IMR-90 (cell line): ENCODE data around the gene SH3RF3. TPM values are rescaled to one million over a fixed set of nuclear protein-coding genes. Genes with fewer than 3 reads are reported as not detected.

Experiments used
- ATAC-seq: fragments of 200-7000 bp; cut with Tn5 transposase; 2 replicates; pipeline ENCODE4 v1.9.1; 2020; ENCODE audit warnings: low read depth, mild to moderate bottlenecking, moderate library complexity
- BruUV-seq: library from RNA; stranded (reverse); fragments of 400-500 nt; replicated peaks from 2 replicates; lab custom pipeline; 2021; lab: Mats Ljungman, UMichigan
- CTCF ChIA-PET: fragments of 300-600 bp; formaldehyde crosslinking; extraction: SDS; loops from one replicate; lab custom pipeline; 2021; ENCODE audit warnings: antibody characterized with exemption; lab: Yijun Ruan, JAX
- POLR2A ChIA-PET: fragments of 300-600 bp; sonication (Branson Sonifier 250); formaldehyde crosslinking; loops from one replicate; lab custom pipeline; 2022; ENCODE audit warnings: antibody characterized with exemption; ENCODE audit not compliant: unreplicated experiment; lab: Charles Lee
- DNase-seq: peaks from one replicate; pipeline ENCODE4 v3.0.0; 2013
- H2AFZ ChIP-seq: replicated peaks from 2 replicates; pipeline ENCODE3; 2013; ENCODE audit warnings: low read length, mild to moderate bottlenecking; ENCODE audit not compliant: poor library complexity
- H2AK5ac ChIP-seq: 2 replicates; pipeline ENCODE4 v1.6.1; 2013; ENCODE audit warnings: low read depth, low read length, inconsistent platforms
- H2AK9ac ChIP-seq: replicated peaks from 2 replicates; pipeline ENCODE3; 2013; ENCODE audit warnings: mild to moderate bottlenecking, low read depth, low read length, moderate library complexity; ENCODE audit not compliant: poor library complexity
- H2BK120ac ChIP-seq: 2 replicates; pipeline ENCODE4 v1.6.1; 2013; ENCODE audit warnings: low read depth, low read length, inconsistent platforms
- H2BK15ac ChIP-seq: 3 replicates; pipeline ENCODE4 v1.6.1; 2013; ENCODE audit warnings: low read depth, low read length, inconsistent platforms
- H2BK20ac ChIP-seq: 2 replicates; pipeline ENCODE4 v1.6.1; 2013; ENCODE audit warnings: low read depth, mild to moderate bottlenecking, inconsistent platforms, low read length, moderate library complexity
- H2BK5ac ChIP-seq: 2 replicates; pipeline ENCODE4 v1.6.1; 2013; ENCODE audit warnings: mild to moderate bottlenecking, low read depth, low read length, inconsistent platforms; ENCODE audit not compliant: poor library complexity, severe bottlenecking
- H3K14ac ChIP-seq: replicated peaks from 2 replicates; pipeline ENCODE4 v1.6.1; 2013; ENCODE audit warnings: low read depth, low read length, inconsistent platforms
- H3K18ac ChIP-seq: 2 replicates; pipeline ENCODE4 v1.6.1; 2013; ENCODE audit warnings: low read depth, low read length, control low read depth
- H3K23ac ChIP-seq: 2 replicates; pipeline ENCODE4 v1.6.1; 2013; ENCODE audit warnings: low read depth, low read length, inconsistent platforms
- H3K27ac ChIP-seq: 2 replicates; pipeline ENCODE4 v1.5.1; 2013; ENCODE audit warnings: mild to moderate bottlenecking, control low read depth, low read length; ENCODE audit not compliant: insufficient read depth
- H3K27me3 ChIP-seq: 2 replicates; pipeline ENCODE4 v1.6.1; 2013; ENCODE audit warnings: low read length; ENCODE audit not compliant: control insufficient read depth, insufficient read depth
- H3K36me3 ChIP-seq: 2 replicates; pipeline ENCODE4 v1.6.1; 2013; ENCODE audit warnings: low read length, mixed read lengths; ENCODE audit not compliant: control insufficient read depth, insufficient read depth
- H3K4ac ChIP-seq: 2 replicates; pipeline ENCODE4 v1.6.1; 2013; ENCODE audit warnings: low read depth, low read length, inconsistent platforms
- H3K4me1 ChIP-seq: 2 replicates; pipeline ENCODE4 v1.6.1; 2013; ENCODE audit warnings: low read length, mixed read lengths; ENCODE audit not compliant: control insufficient read depth, insufficient read depth
- H3K4me2 ChIP-seq: 2 replicates; pipeline ENCODE4 v1.6.1; 2013; ENCODE audit warnings: low read depth, mild to moderate bottlenecking, control low read depth, low read length, moderate library complexity
- H3K4me3 ChIP-seq: 2 replicates; pipeline ENCODE4 v1.5.1; 2013; ENCODE audit warnings: low read depth, mild to moderate bottlenecking, control low read depth, low read length, moderate library complexity; ENCODE audit not compliant: insufficient read depth
- H3K56ac ChIP-seq: 2 replicates; pipeline ENCODE4 v1.6.1; 2013; ENCODE audit warnings: low read length, inconsistent platforms; ENCODE audit not compliant: insufficient read depth; ENCODE audit errors: extremely low read depth
- H3K79me1 ChIP-seq, 2 experiments: 2 replicates each; pipeline ENCODE4 v1.6.1; 2013; ENCODE audit warnings: low read length in 2 of 2, inconsistent platforms in 1 of 2, low read depth in 1 of 2
- H3K9ac ChIP-seq: 2 replicates; pipeline ENCODE4 v1.6.1; 2013; ENCODE audit warnings: low read depth, low read length, control low read depth
- H3K9me1 ChIP-seq: 2 replicates; pipeline ENCODE4 v1.6.1; 2013; ENCODE audit warnings: low read length, inconsistent platforms; ENCODE audit not compliant: insufficient read depth
- H3K9me3 ChIP-seq: 2 replicates; pipeline ENCODE4 v1.6.1; 2013; ENCODE audit warnings: low read length; ENCODE audit not compliant: control insufficient read depth, insufficient read depth
- H4K20me1 ChIP-seq: 2 replicates; pipeline ENCODE4 v1.6.1; 2013; ENCODE audit warnings: low read length, inconsistent platforms; ENCODE audit not compliant: insufficient read depth
- H4K5ac ChIP-seq: 2 replicates; pipeline ENCODE4 v1.6.1; 2013; ENCODE audit warnings: mild to moderate bottlenecking, low read depth, low read length, control low read depth
- H4K8ac ChIP-seq, 2 experiments: 2 replicates each; pipeline ENCODE4 v1.6.1; 2013; ENCODE audit warnings: low read depth in 2 of 2, low read length in 2 of 2, control low read depth in 1 of 2, inconsistent platforms in 1 of 2
- H4K91ac ChIP-seq: 2 replicates; pipeline ENCODE4 v1.6.1; 2013; ENCODE audit warnings: low read depth, low read length, inconsistent platforms; ENCODE audit not compliant: insufficient read depth
- BHLHE40 ChIP-seq: fragments of 150-350 bp; IDR thresholded peaks from 2 replicates; pipeline ENCODE4 v1.6.1; 2016; ENCODE audit warnings: mild to moderate bottlenecking, low read depth, low read length
- CEBPB ChIP-seq: IDR thresholded peaks from 2 replicates; pipeline ENCODE4 v1.6.1; 2012; ENCODE audit warnings: low read depth, low read length, improper control_type of control experiment
- CHD1 ChIP-seq: IDR thresholded peaks from 2 replicates; pipeline ENCODE4 v1.6.1; 2012; ENCODE audit warnings: low read depth, low read length, improper control_type of control experiment
- CTCF ChIP-seq: conservative IDR thresholded peaks from 2 replicates; pipeline ENCODE4 v1.5.1; 2012; ENCODE audit warnings: mild to moderate bottlenecking, low read depth, low read length, improper control_type of control experiment
- ELK1 ChIP-seq: fragments of 150-350 bp; IDR thresholded peaks from 2 replicates; pipeline ENCODE4 v1.6.1; 2016; ENCODE audit warnings: low read depth, mild to moderate bottlenecking, low read length, moderate library complexity, borderline replicate concordance
- FOS ChIP-seq: fragments of 150-350 bp; IDR thresholded peaks from 2 replicates; pipeline ENCODE4 v1.6.1; 2016; ENCODE audit warnings: low read depth, low read length
- MAFK ChIP-seq: IDR thresholded peaks from 2 replicates; pipeline ENCODE4 v1.6.1; 2012; ENCODE audit warnings: low read depth, low read length, improper control_type of control experiment
- MAZ ChIP-seq: IDR thresholded peaks from 2 replicates; pipeline ENCODE4 v1.6.1; 2012; ENCODE audit warnings: low read depth, mild to moderate bottlenecking, low read length, improper control_type of control experiment, moderate library complexity, borderline replicate concordance
- MXI1 ChIP-seq: IDR thresholded peaks from 2 replicates; pipeline ENCODE4 v1.6.1; 2012; ENCODE audit warnings: low read depth, mild to moderate bottlenecking, low read length, moderate library complexity, borderline replicate concordance
- NFE2L2 ChIP-seq: fragments of 150-350 bp; IDR thresholded peaks from 2 replicates; pipeline ENCODE4 v1.6.1; 2016; ENCODE audit warnings: low read depth, mild to moderate bottlenecking, low read length
- POLR2A ChIP-seq: IDR thresholded peaks from 2 replicates; pipeline ENCODE4 v1.6.1; 2012; ENCODE audit warnings: mild to moderate bottlenecking, low read depth, low read length
- RAD21 ChIP-seq: IDR thresholded peaks from 2 replicates; pipeline ENCODE4 v1.6.1; 2012; ENCODE audit warnings: low read length, improper control_type of control experiment
- RCOR1 ChIP-seq: IDR thresholded peaks from 2 replicates; pipeline ENCODE4 v1.6.1; 2012; ENCODE audit warnings: mild to moderate bottlenecking, low read length, improper control_type of control experiment; ENCODE audit not compliant: insufficient replicate concordance
- RFX5 ChIP-seq: IDR thresholded peaks from 2 replicates; pipeline ENCODE4 v1.8.0; 2012; ENCODE audit warnings: low read depth, mild to moderate bottlenecking, low read length, moderate library complexity
- SMC3 ChIP-seq: fragments of 150-350 bp; IDR thresholded peaks from 2 replicates; pipeline ENCODE4 v1.6.1; 2016; ENCODE audit warnings: low read depth, mild to moderate bottlenecking, antibody characterized with exemption, low read length, moderate library complexity
- dilution Hi-C: fragments of 300-500 bp; cut with HindIII; formaldehyde crosslinking; loops from one replicate; pipeline ENCODE4 v1.14.3; 2018; ENCODE audit warnings: low sequenced_read_pairs; ENCODE audit not compliant: unreplicated experiment
- in situ Hi-C: fragments of 300-500 bp; cut with MboI; formaldehyde crosslinking; loops from 3 replicates; pipeline ENCODE4 v1.14.3; 2019; ENCODE audit warnings: low sequenced_read_pairs, inconsistent platforms, mixed read lengths
- intact Hi-C: fragments of 100-400 bp; cut with micrococcal nuclease; formaldehyde crosslinking; loops from 2 replicates; pipeline ENCODE4 v1.10.0; 2022
- polyA plus RNA-seq, 3 experiments: library from polyadenylated mRNA; depleted of rRNA; stranded (reverse); fragments of >200 nt; gene quantifications; 2 replicates each; pipeline ENCODE4 v1.2.3, GENCODE V29; 2012; ENCODE audit warnings: low replicate concordance in 1 of 3
- total RNA-seq: library from RNA; depleted of rRNA; stranded (reverse); fragments of >200 nt; gene quantifications from 2 replicates; pipeline ENCODE4 v1.2.3, GENCODE V29; 2012
- TF ChIP-seq, protein P1 (sequence below): fragments of 150-350 bp; IDR thresholded peaks from 2 replicates; pipeline ENCODE4 v1.6.1; 2017; ENCODE audit warnings: mild to moderate bottlenecking, antibody characterized with exemption, low read length, low read depth

Gene SH3RF3
- total and polyA plus RNA-seq, 2 of the 4 experiments (the other 2 are of a cell fraction) = 3.4 to 5.3 TPM

- Histone ChIP-seq H4K5ac (no peak overlapping the region), H3K4me3 (no peak overlapping the region), H4K20me1 (peaks cover 19% of the 10 kb centered on the region; the same call in 1 of the 2 replicates), H2BK120ac (no peak overlapping the region), H2BK5ac (no peak overlapping the region), H3K9me1 (peaks cover 5% of the 10 kb centered on the region; the same call in 1 of the 2 replicates), H3K27me3 (no peaks in the 10 kb centered on the region), H3K9me3 (peaks cover 12% of the 10 kb centered on the region), H3K36me3 (peaks cover 22% of the 10 kb centered on the region), H2AK9ac (no peak overlapping the region), H2AK5ac (no peak overlapping the region), H3K4ac (no peak overlapping the region), H3K14ac (no peak overlapping the region), H4K8ac (no peak overlapping the region), H3K27ac (no peak overlapping the region), H3K9ac (no peak overlapping the region), H3K4me2 (no peak overlapping the region), H2BK15ac (no peak overlapping the region), H3K4me1 (peaks cover 12% of the 10 kb centered on the region), H3K18ac (no peak overlapping the region), H2AFZ (no peak overlapping the region), H3K56ac (no peak overlapping the region), H3K79me1 (peaks cover 0 to 14% of the 10 kb centered on the region in 2 experiments; a peak in 1 of 4 replicates), H2BK20ac (no peak overlapping the region), H3K23ac (no peak overlapping the region), H4K91ac (no peak overlapping the region)
- no TSS peak for BruUV-seq
- POLR2A ChIA-PET = no interaction called here
- TF ChIP-seq CTCF (no peak), POLR2A (no peak), NFE2L2 (no peak), ELK1 (no peak), BHLHE40 (no peak), SMC3 (no peak), CEBPB (no peak), MXI1 (no peak), CHD1 (no peak), RAD21 (no peak), MAFK (no peak), MAZ (no peak), RFX5 (no peak), RCOR1 (no peak), FOS (no peak)
- TF ChIP-seq, protein P1, sequence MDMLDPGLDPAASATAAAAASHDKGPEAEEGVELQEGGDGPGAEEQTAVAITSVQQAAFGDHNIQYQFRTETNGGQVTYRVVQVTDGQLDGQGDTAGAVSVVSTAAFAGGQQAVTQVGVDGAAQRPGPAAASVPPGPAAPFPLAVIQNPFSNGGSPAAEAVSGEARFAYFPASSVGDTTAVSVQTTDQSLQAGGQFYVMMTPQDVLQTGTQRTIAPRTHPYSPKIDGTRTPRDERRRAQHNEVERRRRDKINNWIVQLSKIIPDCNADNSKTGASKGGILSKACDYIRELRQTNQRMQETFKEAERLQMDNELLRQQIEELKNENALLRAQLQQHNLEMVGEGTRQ = no peak
- DNase-seq (no peak), ATAC-seq (no peak)
- CTCF ChIA-PET = no interaction called here
- intact Hi-C loops = loop anchor here (5.0 kb wide), 2 partner anchors 113 to 278 kb away; no protein-coding TSS in a partner anchor
- dilution Hi-C loops = no loop called here
- in situ Hi-C loops = no loop called here
Measured at GRCh38 chr2:109444916-109445315, 315.9 kb downstream of the SH3RF3 start.
